ENCODE measurements around the gene C1orf210.

GRCh38 chr1:43329995-43330751, 44.8 kb upstream of the C1orf210 start:
- TF ChIP-seq, protein P1, sequence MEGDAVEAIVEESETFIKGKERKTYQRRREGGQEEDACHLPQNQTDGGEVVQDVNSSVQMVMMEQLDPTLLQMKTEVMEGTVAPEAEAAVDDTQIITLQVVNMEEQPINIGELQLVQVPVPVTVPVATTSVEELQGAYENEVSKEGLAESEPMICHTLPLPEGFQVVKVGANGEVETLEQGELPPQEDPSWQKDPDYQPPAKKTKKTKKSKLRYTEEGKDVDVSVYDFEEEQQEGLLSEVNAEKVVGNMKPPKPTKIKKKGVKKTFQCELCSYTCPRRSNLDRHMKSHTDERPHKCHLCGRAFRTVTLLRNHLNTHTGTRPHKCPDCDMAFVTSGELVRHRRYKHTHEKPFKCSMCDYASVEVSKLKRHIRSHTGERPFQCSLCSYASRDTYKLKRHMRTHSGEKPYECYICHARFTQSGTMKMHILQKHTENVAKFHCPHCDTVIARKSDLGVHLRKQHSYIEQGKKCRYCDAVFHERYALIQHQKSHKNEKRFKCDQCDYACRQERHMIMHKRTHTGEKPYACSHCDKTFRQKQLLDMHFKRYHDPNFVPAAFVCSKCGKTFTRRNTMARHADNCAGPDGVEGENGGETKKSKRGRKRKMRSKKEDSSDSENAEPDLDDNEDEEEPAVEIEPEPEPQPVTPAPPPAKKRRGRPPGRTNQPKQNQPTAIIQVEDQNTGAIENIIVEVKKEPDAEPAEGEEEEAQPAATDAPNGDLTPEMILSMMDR (conservative IDR thresholded peaks at IDR 0.05), result no peak
- TF ChIP-seq ZFX (IDR thresholded peaks at IDR 0.05), result no peak

All from C4-2B (cell line).